IMR-90 (cell line): Measurements from ENCODE around the gene RGSL1. TPM values are rescaled to one million over a fixed set of nuclear protein-coding genes. Genes with fewer than 3 reads are reported as not detected.

Source experiments
- ATAC-seq: fragments of 200-7000 bp; cut with Tn5 transposase; 2 replicates; pipeline ENCODE4 v1.9.1; 2020; ENCODE audit warnings: low read depth, mild to moderate bottlenecking, moderate library complexity
- BruUV-seq: library from RNA; stranded (reverse); fragments of 400-500 nt; replicated peaks from 2 replicates; lab custom pipeline; 2021; lab: Mats Ljungman, UMichigan
- CTCF ChIA-PET: fragments of 300-600 bp; formaldehyde crosslinking; extraction: SDS; loops from one replicate; lab custom pipeline; 2021; ENCODE audit warnings: antibody characterized with exemption; lab: Yijun Ruan, JAX
- POLR2A ChIA-PET: fragments of 300-600 bp; sonication (Branson Sonifier 250); formaldehyde crosslinking; loops from one replicate; lab custom pipeline; 2022; ENCODE audit warnings: antibody characterized with exemption; ENCODE audit not compliant: unreplicated experiment; lab: Charles Lee
- DNase-seq: peaks from one replicate; pipeline ENCODE4 v3.0.0; 2013
- H2AFZ ChIP-seq: replicated peaks from 2 replicates; pipeline ENCODE3; 2013; ENCODE audit warnings: low read length, mild to moderate bottlenecking; ENCODE audit not compliant: poor library complexity
- H2AK5ac ChIP-seq: 2 replicates; pipeline ENCODE4 v1.6.1; 2013; ENCODE audit warnings: low read depth, low read length, inconsistent platforms
- H2AK9ac ChIP-seq: replicated peaks from 2 replicates; pipeline ENCODE3; 2013; ENCODE audit warnings: mild to moderate bottlenecking, low read depth, low read length, moderate library complexity; ENCODE audit not compliant: poor library complexity
- H2BK120ac ChIP-seq: 2 replicates; pipeline ENCODE4 v1.6.1; 2013; ENCODE audit warnings: low read depth, low read length, inconsistent platforms
- H2BK15ac ChIP-seq: 3 replicates; pipeline ENCODE4 v1.6.1; 2013; ENCODE audit warnings: low read depth, low read length, inconsistent platforms
- H2BK20ac ChIP-seq: 2 replicates; pipeline ENCODE4 v1.6.1; 2013; ENCODE audit warnings: low read depth, mild to moderate bottlenecking, inconsistent platforms, low read length, moderate library complexity
- H2BK5ac ChIP-seq: 2 replicates; pipeline ENCODE4 v1.6.1; 2013; ENCODE audit warnings: mild to moderate bottlenecking, low read depth, low read length, inconsistent platforms; ENCODE audit not compliant: poor library complexity, severe bottlenecking
- H3K14ac ChIP-seq: replicated peaks from 2 replicates; pipeline ENCODE4 v1.6.1; 2013; ENCODE audit warnings: low read depth, low read length, inconsistent platforms
- H3K18ac ChIP-seq: 2 replicates; pipeline ENCODE4 v1.6.1; 2013; ENCODE audit warnings: low read depth, low read length, control low read depth
- H3K23ac ChIP-seq: 2 replicates; pipeline ENCODE4 v1.6.1; 2013; ENCODE audit warnings: low read depth, low read length, inconsistent platforms
- H3K27ac ChIP-seq: 2 replicates; pipeline ENCODE4 v1.5.1; 2013; ENCODE audit warnings: mild to moderate bottlenecking, control low read depth, low read length; ENCODE audit not compliant: insufficient read depth
- H3K27me3 ChIP-seq: 2 replicates; pipeline ENCODE4 v1.6.1; 2013; ENCODE audit warnings: low read length; ENCODE audit not compliant: control insufficient read depth, insufficient read depth
- H3K36me3 ChIP-seq: 2 replicates; pipeline ENCODE4 v1.6.1; 2013; ENCODE audit warnings: low read length, mixed read lengths; ENCODE audit not compliant: control insufficient read depth, insufficient read depth
- H3K4ac ChIP-seq: 2 replicates; pipeline ENCODE4 v1.6.1; 2013; ENCODE audit warnings: low read depth, low read length, inconsistent platforms
- H3K4me1 ChIP-seq: 2 replicates; pipeline ENCODE4 v1.6.1; 2013; ENCODE audit warnings: low read length, mixed read lengths; ENCODE audit not compliant: control insufficient read depth, insufficient read depth
- H3K4me2 ChIP-seq: 2 replicates; pipeline ENCODE4 v1.6.1; 2013; ENCODE audit warnings: low read depth, mild to moderate bottlenecking, control low read depth, low read length, moderate library complexity
- H3K4me3 ChIP-seq: 2 replicates; pipeline ENCODE4 v1.5.1; 2013; ENCODE audit warnings: low read depth, mild to moderate bottlenecking, control low read depth, low read length, moderate library complexity; ENCODE audit not compliant: insufficient read depth
- H3K56ac ChIP-seq: 2 replicates; pipeline ENCODE4 v1.6.1; 2013; ENCODE audit warnings: low read length, inconsistent platforms; ENCODE audit not compliant: insufficient read depth; ENCODE audit errors: extremely low read depth
- H3K79me1 ChIP-seq, 2 experiments: 2 replicates each; pipeline ENCODE4 v1.6.1; 2013; ENCODE audit warnings: low read length in 2 of 2, inconsistent platforms in 1 of 2, low read depth in 1 of 2
- H3K9ac ChIP-seq: 2 replicates; pipeline ENCODE4 v1.6.1; 2013; ENCODE audit warnings: low read depth, low read length, control low read depth
- H3K9me1 ChIP-seq: 2 replicates; pipeline ENCODE4 v1.6.1; 2013; ENCODE audit warnings: low read length, inconsistent platforms; ENCODE audit not compliant: insufficient read depth
- H3K9me3 ChIP-seq: 2 replicates; pipeline ENCODE4 v1.6.1; 2013; ENCODE audit warnings: low read length; ENCODE audit not compliant: control insufficient read depth, insufficient read depth
- H4K20me1 ChIP-seq: 2 replicates; pipeline ENCODE4 v1.6.1; 2013; ENCODE audit warnings: low read length, inconsistent platforms; ENCODE audit not compliant: insufficient read depth
- H4K5ac ChIP-seq: 2 replicates; pipeline ENCODE4 v1.6.1; 2013; ENCODE audit warnings: mild to moderate bottlenecking, low read depth, low read length, control low read depth
- H4K8ac ChIP-seq, 2 experiments: 2 replicates each; pipeline ENCODE4 v1.6.1; 2013; ENCODE audit warnings: low read depth in 2 of 2, low read length in 2 of 2, control low read depth in 1 of 2, inconsistent platforms in 1 of 2
- H4K91ac ChIP-seq: 2 replicates; pipeline ENCODE4 v1.6.1; 2013; ENCODE audit warnings: low read depth, low read length, inconsistent platforms; ENCODE audit not compliant: insufficient read depth
- BHLHE40 ChIP-seq: fragments of 150-350 bp; IDR thresholded peaks from 2 replicates; pipeline ENCODE4 v1.6.1; 2016; ENCODE audit warnings: mild to moderate bottlenecking, low read depth, low read length
- CEBPB ChIP-seq: IDR thresholded peaks from 2 replicates; pipeline ENCODE4 v1.6.1; 2012; ENCODE audit warnings: low read depth, low read length, improper control_type of control experiment
- CHD1 ChIP-seq: IDR thresholded peaks from 2 replicates; pipeline ENCODE4 v1.6.1; 2012; ENCODE audit warnings: low read depth, low read length, improper control_type of control experiment
- CTCF ChIP-seq: conservative IDR thresholded peaks from 2 replicates; pipeline ENCODE4 v1.5.1; 2012; ENCODE audit warnings: mild to moderate bottlenecking, low read depth, low read length, improper control_type of control experiment
- ELK1 ChIP-seq: fragments of 150-350 bp; IDR thresholded peaks from 2 replicates; pipeline ENCODE4 v1.6.1; 2016; ENCODE audit warnings: low read depth, mild to moderate bottlenecking, low read length, moderate library complexity, borderline replicate concordance
- FOS ChIP-seq: fragments of 150-350 bp; IDR thresholded peaks from 2 replicates; pipeline ENCODE4 v1.6.1; 2016; ENCODE audit warnings: low read depth, low read length
- MAFK ChIP-seq: IDR thresholded peaks from 2 replicates; pipeline ENCODE4 v1.6.1; 2012; ENCODE audit warnings: low read depth, low read length, improper control_type of control experiment
- MAZ ChIP-seq: IDR thresholded peaks from 2 replicates; pipeline ENCODE4 v1.6.1; 2012; ENCODE audit warnings: low read depth, mild to moderate bottlenecking, low read length, improper control_type of control experiment, moderate library complexity, borderline replicate concordance
- MXI1 ChIP-seq: IDR thresholded peaks from 2 replicates; pipeline ENCODE4 v1.6.1; 2012; ENCODE audit warnings: low read depth, mild to moderate bottlenecking, low read length, moderate library complexity, borderline replicate concordance
- NFE2L2 ChIP-seq: fragments of 150-350 bp; IDR thresholded peaks from 2 replicates; pipeline ENCODE4 v1.6.1; 2016; ENCODE audit warnings: low read depth, mild to moderate bottlenecking, low read length
- POLR2A ChIP-seq: IDR thresholded peaks from 2 replicates; pipeline ENCODE4 v1.6.1; 2012; ENCODE audit warnings: mild to moderate bottlenecking, low read depth, low read length
- RAD21 ChIP-seq: IDR thresholded peaks from 2 replicates; pipeline ENCODE4 v1.6.1; 2012; ENCODE audit warnings: low read length, improper control_type of control experiment
- RCOR1 ChIP-seq: IDR thresholded peaks from 2 replicates; pipeline ENCODE4 v1.6.1; 2012; ENCODE audit warnings: mild to moderate bottlenecking, low read length, improper control_type of control experiment; ENCODE audit not compliant: insufficient replicate concordance
- RFX5 ChIP-seq: IDR thresholded peaks from 2 replicates; pipeline ENCODE4 v1.8.0; 2012; ENCODE audit warnings: low read depth, mild to moderate bottlenecking, low read length, moderate library complexity
- SMC3 ChIP-seq: fragments of 150-350 bp; IDR thresholded peaks from 2 replicates; pipeline ENCODE4 v1.6.1; 2016; ENCODE audit warnings: low read depth, mild to moderate bottlenecking, antibody characterized with exemption, low read length, moderate library complexity
- USF2 ChIP-seq: fragments of 150-350 bp; IDR thresholded peaks from 2 replicates; pipeline ENCODE4 v1.6.1; 2017; ENCODE audit warnings: mild to moderate bottlenecking, antibody characterized with exemption, low read length, low read depth
- WGBS, 2 experiments: methylation state at CpG; one replicate each; pipeline versions ENCODE4 v1.1.5 to v1.1.7; 2013; ENCODE audit warnings: missing lambda C conversion rate in 2 of 2; ENCODE audit not compliant: insufficient read length in 1 of 2; ENCODE audit errors: extremely low coverage in 2 of 2; 5-methylcytosine and 5-hydroxymethylcytosine counted together
- dilution Hi-C: fragments of 300-500 bp; cut with HindIII; formaldehyde crosslinking; loops from one replicate; pipeline ENCODE4 v1.14.3; 2018; ENCODE audit warnings: low sequenced_read_pairs; ENCODE audit not compliant: unreplicated experiment
- in situ Hi-C: fragments of 300-500 bp; cut with MboI; formaldehyde crosslinking; loops from 3 replicates; pipeline ENCODE4 v1.14.3; 2019; ENCODE audit warnings: low sequenced_read_pairs, inconsistent platforms, mixed read lengths
- intact Hi-C: fragments of 100-400 bp; cut with micrococcal nuclease; formaldehyde crosslinking; loops from 2 replicates; pipeline ENCODE4 v1.10.0; 2022
- polyA plus RNA-seq, 3 experiments: library from polyadenylated mRNA; depleted of rRNA; stranded (reverse); fragments of >200 nt; gene quantifications; 2 replicates each; pipeline ENCODE4 v1.2.3, GENCODE V29; 2012; ENCODE audit warnings: low replicate concordance in 1 of 3
- total RNA-seq: library from RNA; depleted of rRNA; stranded (reverse); fragments of >200 nt; gene quantifications from 2 replicates; pipeline ENCODE4 v1.2.3, GENCODE V29; 2012

Gene RGSL1
- total and polyA plus RNA-seq, 2 of the 4 experiments (the other 2 are of a cell fraction): not detected

GRCh38 chr1:182428043-182428442, 21.9 kb upstream of the RGSL1 start:
- ChIA-PET POLR2A (no interaction called here), CTCF (no interaction called here)
- Histone ChIP-seq H2BK5ac (no peak overlapping the region), H3K79me1 (no peaks in the 10 kb centered on the region), H3K27me3 (no peaks in the 10 kb centered on the region), H3K56ac (no peak overlapping the region), H3K9ac (no peak overlapping the region), H2AK5ac (no peak overlapping the region), H3K9me1 (no peaks in the 10 kb centered on the region), H4K91ac (no peak overlapping the region), H3K4me2 (no peak overlapping the region), H4K8ac (no peak overlapping the region), H3K9me3 (no peaks in the 10 kb centered on the region), H2BK20ac (no peak overlapping the region), H3K14ac (no peak overlapping the region), H3K18ac (no peak overlapping the region), H2AK9ac (no peak overlapping the region), H3K36me3 (no peaks in the 10 kb centered on the region), H3K4ac (no peak overlapping the region), H4K5ac (no peak overlapping the region), H2BK15ac (no peak overlapping the region), H3K4me3 (no peak overlapping the region), H3K23ac (no peak overlapping the region), H4K20me1 (no peaks in the 10 kb centered on the region), H3K27ac (no peak overlapping the region), H2AFZ (no peak overlapping the region), H3K4me1 (no peaks in the 10 kb centered on the region), H2BK120ac (no peak overlapping the region)
- BruUV-seq: no TSS peak
- no CpG with 5 or more reads among the region's 2 CpGs for WGBS, 2 experiments
- DNase-seq: no peak
- no peak for ATAC-seq
- TF ChIP-seq RFX5 (no peak), CTCF (no peak), FOS (no peak), CEBPB (no peak), SMC3 (no peak), NFE2L2 (no peak), MXI1 (no peak), MAFK (no peak), ELK1 (no peak), BHLHE40 (no peak), RAD21 (no peak), CHD1 (no peak), MAZ (no peak), RCOR1 (no peak), USF2 (no peak), POLR2A (no peak)
- dilution Hi-C loops (no loop called here), intact Hi-C loops (no loop called here), in situ Hi-C loops (no loop called here)
